Hepatocyte (in vitro differentiated cells): Measurements from ENCODE around the gene ARHGEF4. TPM values are rescaled to one million over a fixed set of nuclear protein-coding genes. Genes with fewer than 3 reads are reported as not detected.

Experiments
- DNase-seq: peaks from one replicate; pipeline ENCODE4 v3.0.0-alpha.2; 2016; ENCODE audit warnings: low spot score
- H2AFZ ChIP-seq: fragments of 200-600 bp; sonication (generic); 2 replicates; pipeline ENCODE4 v1.6.0; 2016; ENCODE audit warnings: antibody characterized with exemption, mild to moderate bottlenecking
- H3K27ac ChIP-seq: fragments of 200-600 bp; sonication (generic); 2 replicates; pipeline ENCODE4 v1.5.1; 2016; ENCODE audit warnings: mild to moderate bottlenecking
- H3K27me3 ChIP-seq: fragments of 200-600 bp; sonication (generic); 2 replicates; pipeline ENCODE4 v1.6.1; 2016
- H3K36me3 ChIP-seq: fragments of 200-600 bp; sonication (generic); replicated peaks from 2 replicates; pipeline ENCODE4 v1.5.1; 2016; ENCODE audit warnings: low read depth; ENCODE audit not compliant: insufficient read depth
- H3K4me1 ChIP-seq: fragments of 200-600 bp; sonication (generic); 2 replicates; pipeline ENCODE4 v1.5.1; 2016; ENCODE audit warnings: mild to moderate bottlenecking, moderate library complexity; ENCODE audit not compliant: insufficient read depth
- H3K4me2 ChIP-seq: fragments of 200-600 bp; sonication (generic); 2 replicates; pipeline ENCODE4 v1.6.0; 2016
- H3K4me3 ChIP-seq: fragments of 200-600 bp; sonication (generic); 2 replicates; pipeline ENCODE4 v1.5.1; 2016; ENCODE audit warnings: mild to moderate bottlenecking
- H3K79me2 ChIP-seq: fragments of 200-600 bp; sonication (generic); 2 replicates; pipeline ENCODE4 v1.6.0; 2017; ENCODE audit warnings: mild to moderate bottlenecking
- H3K9me2 ChIP-seq: fragments of 200-600 bp; sonication (generic); replicated peaks from 2 replicates; pipeline ENCODE4 v1.6.0; 2017; ENCODE audit warnings: mild to moderate bottlenecking; ENCODE audit not compliant: insufficient read depth
- H3K9me3 ChIP-seq: fragments of 200-600 bp; sonication (generic); 2 replicates; pipeline ENCODE4 v1.5.1; 2016; ENCODE audit warnings: low read depth, mild to moderate bottlenecking
- H4K20me1 ChIP-seq: fragments of 200-600 bp; sonication (generic); 2 replicates; pipeline ENCODE4 v1.6.0; 2016; ENCODE audit warnings: mild to moderate bottlenecking; ENCODE audit not compliant: insufficient read depth, poor library complexity, severe bottlenecking
- CTCF ChIP-seq: fragments of 200-600 bp; sonication (generic); IDR thresholded peaks from 2 replicates; pipeline ENCODE4 v1.5.1; 2016; ENCODE audit warnings: antibody characterized with exemption, mild to moderate bottlenecking; ENCODE audit not compliant: poor library complexity
- EZH2 ChIP-seq: fragments of 200-600 bp; sonication (generic); IDR thresholded peaks from 2 replicates; pipeline ENCODE4 v1.6.1; 2016; ENCODE audit warnings: antibody characterized with exemption, mild to moderate bottlenecking, borderline replicate concordance
- EZH2phosphoT487 ChIP-seq: fragments of 200-600 bp; sonication (generic); IDR thresholded peaks from one replicate; pipeline ENCODE4 v1.6.1; 2018; ENCODE audit warnings: antibody characterized with exemption, mild to moderate bottlenecking, low read depth, moderate library complexity; ENCODE audit not compliant: unreplicated experiment, severe bottlenecking
- WGBS: methylation state at CpG from one replicate; pipeline ENCODE4 v1.1.6; 2016; ENCODE audit warnings: low lambda C conversion rate; ENCODE audit errors: missing lambda C conversion rate; 5-methylcytosine and 5-hydroxymethylcytosine counted together
- polyA plus RNA-seq: library from polyadenylated mRNA; unstranded; fragments of >200 nt; fragmentation: Nextera tagmentation; extraction: Ambion mirVana; gene quantifications from 2 replicates; pipeline ENCODE4 v1.2.1, GENCODE V29; 2016
- total RNA-seq: library from RNA; depleted of rRNA; stranded (reverse); fragments of >200 nt; gene quantifications from 2 replicates; pipeline ENCODE4 v1.2.3, GENCODE V29; 2014

The ARHGEF4 gene
- total and polyA plus RNA-seq, 2 experiments from 2014 or later: 11.2 to 15.8 TPM

DNA sequence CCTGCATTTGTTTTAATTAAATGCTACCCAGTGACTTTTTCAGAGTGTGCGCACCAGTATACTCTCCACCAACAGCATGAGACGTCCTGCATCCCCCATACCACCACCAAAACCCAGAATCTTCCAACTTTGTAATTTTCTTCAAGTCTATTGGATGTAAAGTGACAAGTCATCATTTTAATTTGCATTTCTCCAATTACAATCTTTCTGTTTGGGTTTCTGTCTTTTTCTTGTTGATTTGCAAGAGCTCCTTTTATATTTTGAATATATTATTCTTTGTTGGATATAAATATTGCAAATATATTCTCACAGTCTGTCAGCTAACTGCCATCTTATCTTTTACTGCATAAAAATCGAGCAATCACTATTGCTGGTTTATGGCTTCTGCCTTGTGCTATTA, 160.0 kb downstream of the ARHGEF4 start:
- Histone ChIP-seq H3K27ac (no peak overlapping the region), H3K4me1 (no peaks in the 10 kb centered on the region), H3K4me2 (no peak overlapping the region), H3K9me3 (no peaks in the 10 kb centered on the region), H4K20me1 (no peaks in the 10 kb centered on the region), H3K9me2 (no peaks in the 10 kb centered on the region), H3K36me3 (no peaks in the 10 kb centered on the region), H3K27me3 (no peaks in the 10 kb centered on the region), H2AFZ (no peak overlapping the region), H3K79me2 (no peaks in the 10 kb centered on the region), H3K4me3 (no peak overlapping the region)
- 80% methylated on average over 3 of the region's 3 CpGs for WGBS
- DNase-seq: no peak
- TF ChIP-seq EZH2 (no peak), CTCF (no peak), EZH2phosphoT487 (no peak)

GRCh38 chr2:130997198-130997597, 160.5 kb downstream of the ARHGEF4 start:
- no peaks in the 10 kb centered on the region for H3K9me3 ChIP-seq
- H3K4me2 ChIP-seq: no peak overlapping the region
- no peaks in the 10 kb centered on the region for H3K79me2 ChIP-seq
- H3K27me3 ChIP-seq: no peaks in the 10 kb centered on the region
- no peaks in the 10 kb centered on the region for H3K36me3 ChIP-seq
- no peaks in the 10 kb centered on the region for H3K9me2 ChIP-seq
- WGBS: 71% methylated on average over 5 of the region's 5 CpGs
- no peak for TF ChIP-seq EZH2phosphoT487
- no peak for TF ChIP-seq CTCF
- no peak for TF ChIP-seq EZH2
- H3K4me1 ChIP-seq: no peaks in the 10 kb centered on the region
- no peaks in the 10 kb centered on the region for H4K20me1 ChIP-seq
- no peak overlapping the region for H3K4me3 ChIP-seq
- DNase-seq: no peak
- H2AFZ ChIP-seq: no peak overlapping the region
- H3K27ac ChIP-seq: no peak overlapping the region

DNA sequence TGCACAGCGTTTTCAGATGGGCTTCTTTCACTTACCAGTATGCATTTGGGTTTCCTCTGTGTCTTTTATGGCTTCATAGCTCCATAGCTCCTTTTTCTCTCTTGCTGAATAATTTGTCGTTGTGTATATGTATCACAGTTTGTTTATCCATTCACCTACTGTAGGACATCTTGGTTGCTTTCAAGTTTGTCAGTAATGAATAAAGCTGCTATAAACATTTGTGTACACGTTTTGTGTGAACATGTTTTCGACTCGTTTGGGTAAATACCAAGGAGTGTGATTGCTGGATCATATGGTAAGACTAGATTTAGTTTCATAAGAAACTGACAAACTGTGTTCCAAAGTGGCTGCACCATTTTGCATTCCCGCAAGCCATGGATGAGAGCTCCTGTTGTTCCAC, 161.8 kb downstream of the ARHGEF4 start:
- no peak overlapping the region for H3K4me2 ChIP-seq
- H3K36me3 ChIP-seq: no peaks in the 10 kb centered on the region
- H3K4me1 ChIP-seq: no peaks in the 10 kb centered on the region
- no peaks in the 10 kb centered on the region for H3K27me3 ChIP-seq
- no peaks in the 10 kb centered on the region for H3K79me2 ChIP-seq
- no peak for DNase-seq
- H3K27ac ChIP-seq: no peak overlapping the region
- WGBS: 77% methylated on average over 6 of the region's 6 CpGs
- no peak overlapping the region for H3K4me3 ChIP-seq
- no peak overlapping the region for H2AFZ ChIP-seq
- H3K9me2 ChIP-seq: no peaks in the 10 kb centered on the region
- no peaks in the 10 kb centered on the region for H3K9me3 ChIP-seq
- no peak for TF ChIP-seq CTCF
- no peak for TF ChIP-seq EZH2phosphoT487
- TF ChIP-seq EZH2: no peak
- H4K20me1 ChIP-seq: no peaks in the 10 kb centered on the region

- Histone ChIP-seq H3K4me2 (no peak overlapping the region), H3K27ac (no peak overlapping the region)
- 93% methylated on average over 11 of the region's 11 CpGs for WGBS
These were observed 167.9 kb downstream of the ARHGEF4 start for GRCh38 chr2:131004446-131005209.

More at GRCh38 chr2:131004446-131005209, 167.9 kb downstream of the ARHGEF4 start:
- H3K9me3 ChIP-seq: no peaks in the 10 kb centered on the region
- H3K9me2 ChIP-seq: no peaks in the 10 kb centered on the region
- no peaks in the 10 kb centered on the region for H3K79me2 ChIP-seq
- H2AFZ ChIP-seq: no peak overlapping the region
- no peak for DNase-seq
- H4K20me1 ChIP-seq: no peaks in the 10 kb centered on the region
- no peaks in the 10 kb centered on the region for H3K4me1 ChIP-seq
- peaks cover 3% of the 10 kb centered on the region for H3K27me3 ChIP-seq
- no peak for TF ChIP-seq EZH2phosphoT487
- TF ChIP-seq EZH2: no peak
- no peak for TF ChIP-seq CTCF
- H3K36me3 ChIP-seq: no peaks in the 10 kb centered on the region
- no peak overlapping the region for H3K4me3 ChIP-seq
